ENCODE measurements around the gene CDC26.
"Not testable (repeated sequence)": the region's sequence is repeated elsewhere in the genome, so short reads cannot be mapped to it uniquely, and the experiment has no call there.

CDC26 gene

GRCh38 chr9:113290052-113290607 is 14.8 kb upstream of the CDC26 start:
- no peak for DNase-seq

GRCh38 chr9:113289091-113289490 is 13.7 kb upstream of the CDC26 start:
- no peak for DNase-seq

GRCh38 chr9:113281356-113281755 is 6.0 kb upstream of the CDC26 start:
- DNase-seq: no peak

- no peak for DNase-seq
Observed at GRCh38 chr9:113278840-113279239, 3.5 kb upstream of the CDC26 start.

GRCh38 chr9:113274474-113275156 is 757 bp downstream of the CDC26 start:
- DNase-seq: no peak

- no peak for DNase-seq
Observed at GRCh38 chr9:113269871-113270270, 5.5 kb downstream of the CDC26 start.

GRCh38 chr9:113269355-113269754 is 6.0 kb downstream of the CDC26 start:
- DNase-seq: no peak

- DNase-seq: no peak
Observed at GRCh38 chr9:113267911-113268566, 7.3 kb downstream of the CDC26 start.

GRCh38 chr9:113266174-113266573 is 9.2 kb downstream of the CDC26 start:
- DNase-seq: no peak

- DNase-seq: no peak
Observed at GRCh38 chr9:113261917-113262671, 13.3 kb downstream of the CDC26 start.

- DNase-seq: no peak
Observed at GRCh38 chr9:113258282-113258681, 17.1 kb downstream of the CDC26 start.

- no peak for DNase-seq
Observed at GRCh38 chr9:113257863-113258262, 17.5 kb downstream of the CDC26 start.

- DNase-seq: no peak
Observed at GRCh38 chr9:113255438-113255837, 19.9 kb downstream of the CDC26 start.

- no peak for DNase-seq
Observed at GRCh38 chr9:113254991-113255390, 20.4 kb downstream of the CDC26 start.

- DNase-seq: no peak
Observed at GRCh38 chr9:113250807-113251206, 24.6 kb downstream of the CDC26 start.

GRCh38 chr9:113249661-113250060 is 25.7 kb downstream of the CDC26 start:
- not testable (repeated sequence) for DNase-seq

- DNase-seq: no peak
Observed at GRCh38 chr9:113247640-113248039, 27.7 kb downstream of the CDC26 start.

- no peak for DNase-seq
Observed at GRCh38 chr9:113246928-113247327, 28.4 kb downstream of the CDC26 start.

- DNase-seq: no peak
Observed at GRCh38 chr9:113245894-113246293, 29.5 kb downstream of the CDC26 start.

GRCh38 chr9:113244556-113244955 is 30.8 kb downstream of the CDC26 start:
- DNase-seq: no peak

- no peak for DNase-seq
Observed at GRCh38 chr9:113241161-113241560, 34.2 kb downstream of the CDC26 start.

GRCh38 chr9:113238859-113239232 is 36.5 kb downstream of the CDC26 start:
- DNase-seq: no peak

- no peak for DNase-seq
Observed at GRCh38 chr9:113238202-113238858, 37.0 kb downstream of the CDC26 start.

All from activated T-cell treated with anti-CD3 and anti-CD28 coated beads, Interleukin-2, amount 50 U/mL, for 1 hour (primary cell).